Glomerular visceral epithelial cell (primary cell): ENCODE results near the gene MS4A4E.
"Not testable (repeated sequence)": the region's sequence is repeated elsewhere in the genome, so short reads cannot be mapped to it uniquely, and the experiment has no call there.

ENCODE experiments used
- DNase-seq: peaks from one replicate; pipeline ENCODE4 v3.0.0-alpha.2; 2016; ENCODE audit errors: extremely low spot score

The MS4A4E gene

DNA sequence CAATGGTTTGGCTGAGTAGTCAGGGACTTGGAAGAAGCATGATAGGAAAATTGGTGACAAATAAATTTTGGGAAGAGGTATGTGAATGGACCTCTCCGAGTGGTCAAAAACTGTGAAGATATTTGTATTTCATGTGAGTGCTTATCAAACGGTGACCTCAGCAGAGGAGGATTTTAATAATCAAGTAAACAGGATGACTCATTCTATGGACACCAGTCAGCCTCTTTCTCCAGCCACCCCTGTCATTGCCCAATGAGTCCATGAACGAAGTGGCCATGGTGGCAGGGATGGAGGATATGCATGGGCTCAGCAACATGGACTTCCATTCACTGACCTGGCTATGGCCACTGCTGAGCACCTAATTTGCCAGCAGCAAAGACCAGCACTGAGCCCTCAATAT is 21.2 kb downstream of the MS4A4E start:
- no peak for DNase-seq

GRCh38 chr11:60221181-60221580 is 21.8 kb downstream of the MS4A4E start:
- no peak for DNase-seq

- DNase-seq, result no peak
Observed at GRCh38 chr11:60214386-60214785, 28.6 kb downstream of the MS4A4E start.

- DNase-seq, result no peak
Observed at GRCh38 chr11:60211206-60211605, 31.7 kb downstream of the MS4A4E start.

DNA sequence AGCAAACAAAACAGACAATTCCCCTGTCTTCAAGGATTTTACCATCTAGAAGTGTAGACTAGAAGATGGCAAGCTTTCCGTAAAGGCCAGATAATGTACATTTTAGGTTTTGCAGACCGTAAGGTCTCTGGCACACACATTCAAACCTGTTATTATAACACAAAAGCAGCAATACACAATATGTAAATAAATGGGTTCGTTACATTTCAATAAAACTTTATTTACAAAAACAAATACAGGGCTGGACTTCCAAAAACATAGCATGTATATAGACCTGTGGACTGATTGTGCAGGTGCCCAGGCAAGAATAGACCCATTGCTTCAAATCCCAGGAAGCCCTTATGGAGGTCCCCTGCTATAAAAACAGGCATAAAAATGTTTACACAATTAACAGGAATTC is 33.0 kb downstream of the MS4A4E start:
- no peak for DNase-seq

GRCh38 chr11:60208951-60209350 is 34.0 kb downstream of the MS4A4E start:
- no peak for DNase-seq

DNA sequence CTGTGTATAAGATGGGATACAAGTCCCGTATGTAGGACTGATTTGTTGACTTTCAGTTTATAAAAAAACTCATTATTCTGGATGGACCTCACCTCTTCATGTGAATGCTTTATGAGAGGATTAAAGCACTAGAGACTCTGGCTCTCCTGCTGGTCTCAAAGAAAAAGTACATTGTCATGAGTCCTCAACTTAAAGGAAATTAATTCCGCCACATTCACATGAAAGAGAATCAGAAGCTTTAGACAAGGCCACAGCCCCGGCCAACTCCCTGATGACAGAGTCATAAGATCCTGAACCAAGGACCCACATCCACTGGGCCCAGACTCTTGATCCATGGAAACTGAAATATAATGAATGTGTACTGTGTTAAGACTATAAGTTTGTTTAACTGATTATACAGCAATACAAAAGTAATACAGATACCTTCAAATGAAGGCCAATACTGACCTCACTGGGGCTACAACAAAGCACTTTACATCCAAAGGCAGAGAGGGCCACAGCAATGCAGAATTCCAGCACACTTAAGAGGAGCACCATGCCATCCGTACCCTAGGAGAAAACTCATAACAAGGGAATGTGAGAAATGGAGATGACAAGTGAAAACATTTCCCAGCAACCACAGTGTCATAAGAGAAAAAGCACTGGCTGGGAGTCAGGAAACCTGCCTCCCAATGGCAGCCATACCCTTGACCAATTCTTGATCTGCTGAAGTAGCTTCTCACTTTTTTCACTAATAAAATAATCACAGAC is 34.6 kb downstream of the MS4A4E start:
- no peak for DNase-seq

DNA sequence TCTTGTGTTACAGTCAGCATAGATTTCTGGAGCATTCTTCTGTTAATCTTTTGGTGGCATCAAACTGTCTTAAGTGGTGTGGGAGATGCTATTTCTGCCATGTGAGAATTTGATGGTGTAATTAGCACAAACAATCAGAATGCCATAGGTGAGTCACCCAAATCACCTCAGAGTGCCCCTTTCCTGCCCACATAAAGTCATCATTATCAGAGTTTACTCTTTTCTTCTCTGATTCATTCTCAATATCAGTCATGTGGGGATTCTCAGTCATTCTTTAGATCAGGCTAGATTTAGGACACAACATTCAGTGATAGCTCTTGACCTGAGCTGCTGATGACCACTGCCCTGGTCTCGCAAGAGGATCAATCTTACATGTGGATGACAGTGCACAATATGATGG is 36.3 kb downstream of the MS4A4E start:
- DNase-seq, result no peak

DNA sequence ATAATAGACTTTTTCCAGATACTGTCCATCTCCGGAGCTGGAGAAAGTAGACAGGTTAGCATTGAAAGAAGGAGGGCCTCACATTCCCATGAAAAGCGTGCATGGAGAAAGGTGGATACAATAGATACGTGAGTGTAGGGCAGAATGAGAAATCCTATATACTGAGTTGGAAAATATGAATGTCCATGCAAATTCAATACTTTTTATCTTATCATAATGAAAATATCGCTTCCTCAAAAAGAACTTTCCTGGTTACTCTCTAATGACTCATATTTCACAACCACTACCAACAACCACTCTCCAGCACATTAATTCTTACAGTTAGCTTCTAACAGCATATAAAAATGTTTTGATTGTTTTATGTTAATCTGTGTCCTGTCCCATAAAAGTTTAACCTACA is 38.0 kb downstream of the MS4A4E start:
- DNase-seq, result no peak

DNA sequence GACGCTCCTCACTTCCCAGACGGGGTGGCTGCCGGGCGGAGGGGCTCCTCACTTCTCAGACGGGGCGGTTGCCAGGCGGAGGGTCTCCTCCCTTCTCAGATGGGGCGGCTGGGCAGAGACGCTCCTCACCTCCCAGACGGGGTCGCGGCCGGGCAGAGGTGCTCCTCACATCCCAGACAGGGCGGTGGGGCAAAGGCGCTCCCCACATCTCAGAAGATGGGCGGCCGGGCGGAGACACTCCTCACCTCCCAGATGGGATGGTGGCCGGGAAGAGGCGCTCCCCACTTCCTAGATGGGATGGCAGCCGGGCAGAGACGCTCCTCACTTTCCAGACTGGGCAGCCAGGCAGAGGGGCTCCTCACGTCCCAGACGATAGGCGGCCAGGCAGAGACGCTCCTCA is 41.6 kb downstream of the MS4A4E start:
- DNase-seq, result not testable (repeated sequence)

- DNase-seq, result no peak
Observed at GRCh38 chr11:60197442-60197841, 45.5 kb downstream of the MS4A4E start.

DNA sequence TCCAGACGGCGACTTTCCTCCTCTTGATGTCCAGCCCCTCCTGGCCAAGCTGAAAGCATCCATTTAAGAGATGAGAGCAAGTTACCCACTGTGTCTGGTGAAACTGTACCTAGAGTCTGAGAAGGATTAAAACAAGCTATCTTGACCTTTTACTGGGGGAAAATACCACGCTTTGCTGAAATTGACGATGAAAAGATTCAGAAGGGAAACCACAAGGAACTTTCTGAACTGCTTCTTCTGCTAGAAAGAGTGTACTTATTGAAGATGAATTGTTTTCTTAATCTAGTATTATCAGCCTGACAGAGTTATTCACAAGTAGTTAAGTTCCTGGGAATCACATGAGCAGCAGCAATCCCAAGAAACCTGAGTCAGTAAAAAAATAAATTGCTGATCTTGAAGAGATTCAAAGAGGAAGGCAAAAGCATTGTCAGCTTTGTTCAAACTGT is 47.0 kb downstream of the MS4A4E start:
- no peak for DNase-seq

DNA sequence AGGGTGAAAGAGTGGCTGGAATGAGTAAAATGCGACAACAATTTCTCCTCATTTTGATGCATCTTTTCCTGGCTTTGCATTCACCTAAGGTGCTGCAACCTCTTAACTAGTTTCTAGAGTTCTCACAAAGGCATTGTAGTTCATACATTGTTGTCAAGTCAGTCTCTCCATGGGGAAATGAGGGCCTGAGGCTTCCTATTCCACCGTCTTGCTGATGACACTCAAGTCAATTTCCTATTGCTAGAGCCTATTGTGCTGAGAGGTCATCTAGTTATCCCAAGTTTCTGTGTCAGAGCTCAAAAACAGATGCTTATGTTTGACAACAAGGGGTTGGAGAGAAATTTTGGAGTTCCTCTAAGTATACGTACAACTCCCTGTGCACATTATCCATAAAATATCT is 48.4 kb downstream of the MS4A4E start:
- DNase-seq, result no peak

DNA sequence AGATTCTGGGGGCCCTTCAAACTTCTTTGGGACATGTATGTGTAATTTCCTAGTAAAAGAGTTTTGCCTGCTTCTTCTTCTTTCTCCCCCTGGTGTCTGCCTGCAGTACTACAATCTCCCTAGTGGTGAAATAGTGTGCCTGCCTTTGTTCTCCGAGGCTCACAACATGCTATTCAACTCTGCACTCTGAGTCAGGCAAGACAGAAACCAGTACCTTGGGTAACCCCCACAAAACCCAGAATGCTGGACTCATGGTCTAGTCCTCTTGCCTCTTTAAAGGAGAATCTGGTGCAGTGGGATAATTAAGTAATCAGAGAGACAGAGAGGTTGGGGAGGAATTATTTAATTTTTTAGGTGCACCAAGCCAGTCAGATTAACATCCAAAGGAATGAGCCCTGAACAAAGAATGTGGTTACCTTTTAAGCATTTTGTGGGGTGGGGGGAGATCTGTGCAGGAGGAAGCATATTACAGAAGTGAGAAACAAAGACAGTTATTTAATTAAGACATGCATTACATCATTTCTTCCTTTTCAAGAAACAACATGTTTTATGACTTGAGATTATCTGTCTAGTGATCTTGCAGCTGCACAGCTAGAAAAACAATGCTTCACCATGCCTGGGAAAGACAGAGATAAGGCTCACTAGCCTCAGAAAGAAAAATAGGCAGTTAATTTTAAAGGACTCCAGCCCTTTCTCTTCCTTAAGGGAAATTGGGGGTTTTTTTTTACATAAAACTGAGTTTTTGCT is 49.1 kb downstream of the MS4A4E start:
- peak; percentile 70 for DNase-seq

GRCh38 chr11:60192564-60192963 is 50.4 kb downstream of the MS4A4E start:
- not testable (repeated sequence) for DNase-seq

DNA sequence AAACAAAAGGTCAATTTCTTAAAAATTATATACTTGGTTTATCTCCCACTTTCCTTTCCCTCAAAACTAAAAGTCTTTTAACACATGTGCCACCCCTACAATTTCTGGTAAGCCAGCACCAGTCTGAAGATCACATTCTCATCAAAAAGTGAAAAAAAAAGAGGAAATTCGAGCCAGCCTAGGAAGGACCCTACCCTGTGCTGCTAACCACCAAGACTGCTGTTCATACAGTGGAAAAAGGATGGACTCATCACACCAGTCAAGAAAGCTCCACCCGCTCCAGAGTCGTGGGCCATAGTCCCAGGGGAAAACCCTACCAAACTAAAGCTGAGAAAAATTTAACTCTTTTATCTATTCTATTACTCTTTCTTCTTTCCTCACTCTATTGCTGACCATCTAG is 54.5 kb downstream of the MS4A4E start:
- DNase-seq, result not testable (repeated sequence)

DNA sequence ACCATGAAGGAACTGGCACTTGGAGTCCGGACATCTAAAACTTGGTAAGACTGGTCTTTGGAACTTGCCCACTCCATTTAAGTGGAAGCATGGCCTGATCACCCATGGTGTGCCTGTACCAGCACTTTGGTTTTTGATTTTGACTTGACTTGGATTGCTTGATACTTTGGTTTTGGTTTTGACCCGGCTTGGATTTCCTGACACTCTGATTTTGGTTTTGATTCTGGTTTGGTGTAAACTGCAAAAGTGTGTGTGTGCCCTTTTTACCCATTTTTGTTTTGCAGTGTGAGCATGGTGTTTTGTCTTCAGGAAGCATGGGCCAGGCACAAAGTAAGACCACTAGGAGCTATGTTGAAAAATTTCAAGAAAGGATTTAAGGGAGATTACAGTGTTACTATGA is 56.8 kb downstream of the MS4A4E start:
- not testable (repeated sequence) for DNase-seq

- not testable (repeated sequence) for DNase-seq
Observed at GRCh38 chr11:60185512-60185827, 57.5 kb downstream of the MS4A4E start.

DNA sequence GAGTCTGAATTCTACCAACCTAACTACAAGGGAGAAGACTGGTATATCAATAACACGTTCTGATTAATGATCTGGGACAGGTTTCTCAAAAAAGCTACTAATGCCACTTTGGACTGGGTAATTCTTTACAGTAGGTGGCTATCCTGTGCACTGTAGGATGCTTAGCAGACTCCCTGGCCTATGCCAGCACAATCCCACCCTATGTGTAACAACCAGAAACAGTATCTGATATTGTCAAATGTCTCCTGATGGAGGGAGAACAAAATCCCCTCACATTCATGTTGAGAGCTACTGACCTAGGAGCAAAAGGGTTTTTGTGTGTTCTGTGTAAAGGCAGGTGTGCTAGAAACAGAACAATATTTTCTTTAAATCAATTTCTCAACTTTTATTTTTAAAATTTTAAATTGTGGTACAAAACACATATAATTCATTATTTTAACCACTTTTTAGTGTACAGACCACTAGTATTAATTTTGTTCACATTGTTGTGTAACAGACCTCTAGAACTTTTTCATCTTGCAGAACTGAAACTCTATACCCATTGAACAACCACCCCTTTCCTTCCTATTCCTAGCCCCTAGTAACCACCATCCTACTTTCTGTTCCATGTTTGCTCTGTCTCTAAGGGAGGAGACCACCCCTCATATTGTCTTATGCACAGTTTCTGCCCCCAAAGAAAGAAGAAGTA is 58.0 kb downstream of the MS4A4E start:
- no peak for DNase-seq

GRCh38 chr11:60183591-60184205 is 59.2 kb downstream of the MS4A4E start:
- no peak for DNase-seq

GRCh38 chr11:60182541-60183330 is 60.2 kb downstream of the MS4A4E start, which contains the start of gene MS4A6A:
TSS of gene MS4A6A (minus strand) at chr11:60183083. CDS start at chr11:60181727, 1,356 bp downstream.
- DNase-seq, result no peak
